GM19455 (cell line): ENCODE results near the gene RASGRP1.
"Not testable (repeated sequence)": the region's sequence is repeated elsewhere in the genome, so short reads cannot be mapped to it uniquely, and the experiment has no call there.

Experiments used
- ATAC-seq: cut with Tn5 transposase; IDR thresholded peaks from one replicate; pipeline ENCODE4 v1.9.1; 2021; ENCODE audit not compliant: unreplicated experiment

Gene RASGRP1

DNA sequence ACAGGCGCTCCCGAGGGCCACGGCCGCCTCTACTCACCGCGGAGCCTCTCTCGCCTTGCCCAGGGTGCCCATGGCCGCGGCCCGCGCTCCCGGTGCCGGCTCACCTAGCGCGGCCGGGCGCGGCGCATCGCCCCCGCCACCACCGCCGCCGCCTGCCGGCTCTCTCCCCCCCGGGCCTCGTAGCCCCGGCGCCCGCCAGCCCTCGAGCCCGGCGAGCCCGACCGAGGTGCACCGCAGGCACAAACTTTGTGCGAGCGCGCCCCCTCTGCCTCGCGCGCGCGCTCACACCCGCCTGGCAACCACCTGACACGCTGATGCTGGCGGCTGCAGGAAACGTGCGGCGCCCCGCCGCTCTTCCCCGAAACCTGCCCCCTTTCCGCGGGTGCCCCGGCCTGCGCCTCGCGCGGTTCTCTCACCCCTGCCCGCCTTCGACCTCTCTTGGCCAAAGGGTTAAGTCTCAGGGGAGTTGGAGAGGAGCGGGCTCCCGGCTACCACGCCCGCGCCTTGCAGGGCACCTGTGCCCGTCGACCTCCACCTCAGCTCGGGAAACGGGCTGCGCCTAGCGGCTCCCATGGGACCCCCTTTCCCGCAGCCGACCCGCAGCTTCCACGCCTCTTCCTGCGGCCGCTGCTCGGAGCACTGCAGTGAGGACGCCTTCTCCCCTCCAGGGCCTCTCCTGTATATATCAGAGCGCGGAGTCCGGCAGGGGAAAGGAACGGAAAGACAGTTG is at the start of gene RASGRP1:
Gene RASGRP1, minus strand, starts transcription at position 258 of the 730 bp plus-strand sequence. Its CDS starts 186 bp downstream, at position 72.
- peak; percentile 64 for ATAC-seq

DNA sequence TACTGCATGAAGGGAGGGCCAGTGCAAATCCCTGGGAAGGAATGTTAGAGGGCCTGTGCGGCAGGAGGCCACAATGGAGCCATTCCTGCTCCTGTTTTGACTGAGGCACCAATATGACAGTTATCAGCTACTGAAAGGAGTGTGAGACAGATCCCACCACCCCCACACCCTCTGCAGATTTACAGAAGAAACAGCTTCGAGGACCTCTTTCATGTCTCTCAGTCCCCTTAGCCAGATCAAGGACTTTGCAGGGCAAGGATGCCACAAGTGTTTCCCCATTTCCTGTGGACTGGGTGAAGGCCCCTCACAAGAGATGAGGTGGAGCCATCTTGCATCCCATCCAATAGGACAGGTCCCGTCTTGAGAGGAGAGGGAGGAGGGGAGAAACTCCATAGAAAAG is 48.5 kb upstream of the RASGRP1 start:
- ATAC-seq = no peak

- no peak for ATAC-seq
These were observed 47.7 kb upstream of the RASGRP1 start for GRCh38 chr15:38612159-38612863.

DNA sequence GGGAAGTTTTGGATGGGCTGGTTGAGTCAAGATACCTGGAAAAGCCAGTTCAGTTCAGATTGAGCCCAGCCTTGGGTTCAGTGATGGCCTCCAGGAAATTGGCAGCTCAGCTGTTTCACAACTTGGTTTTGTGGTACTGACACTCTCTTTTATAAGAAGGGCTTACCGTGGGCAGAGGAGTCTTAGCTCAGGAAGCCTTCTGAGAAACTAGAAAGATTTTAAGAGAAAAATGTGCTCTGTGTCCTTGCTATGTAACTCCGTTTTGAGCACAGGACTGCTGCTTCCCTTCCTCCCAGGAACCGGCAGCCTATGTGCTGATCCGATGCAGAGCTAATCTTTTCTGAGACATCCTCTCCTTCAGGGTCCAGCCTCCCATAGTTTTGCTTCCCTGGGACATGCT is 46.6 kb upstream of the RASGRP1 start:
- ATAC-seq = no peak

DNA sequence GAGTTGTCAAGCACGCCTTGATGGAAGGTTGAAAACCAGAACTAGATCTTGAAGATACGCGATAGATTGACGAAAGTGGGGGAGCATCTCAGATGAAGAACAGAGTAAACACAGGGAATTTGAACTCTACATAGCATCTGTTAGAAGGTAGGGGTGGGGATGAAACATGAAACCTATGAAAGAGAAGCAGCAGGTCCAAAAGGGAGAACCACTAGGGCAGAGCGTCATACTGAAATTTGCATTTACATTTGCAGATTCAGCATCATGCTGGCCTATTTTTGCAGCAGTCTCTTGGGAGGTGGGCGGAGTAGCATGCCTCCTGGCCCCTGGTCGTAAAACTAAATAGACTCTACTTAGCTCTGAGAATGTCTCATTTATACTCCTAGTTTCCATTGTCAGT is 46.1 kb upstream of the RASGRP1 start:
- no peak for ATAC-seq

GRCh38 chr15:38609097-38609738 is 44.6 kb upstream of the RASGRP1 start:
- no peak for ATAC-seq

DNA sequence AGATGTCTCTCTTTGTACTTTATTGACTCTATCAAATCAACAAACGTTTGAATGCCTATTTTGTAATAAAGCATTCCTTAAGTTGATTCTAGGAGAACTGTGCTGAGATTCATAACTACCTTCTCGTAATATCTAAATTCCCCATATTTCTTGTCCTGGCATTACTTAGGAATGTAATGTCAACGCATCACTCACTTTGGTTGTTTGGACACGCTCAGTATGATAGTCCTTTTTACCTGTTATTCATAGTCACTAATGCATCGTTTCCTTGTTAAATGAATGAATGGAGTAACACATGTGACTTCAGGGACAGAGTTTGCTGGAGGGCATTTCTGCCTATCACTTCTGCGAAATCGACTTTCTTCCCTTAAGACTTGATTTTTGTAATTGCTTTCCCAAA is 44.1 kb upstream of the RASGRP1 start:
- ATAC-seq = no peak

GRCh38 chr15:38605744-38606143 is 41.1 kb upstream of the RASGRP1 start:
- no peak for ATAC-seq

DNA sequence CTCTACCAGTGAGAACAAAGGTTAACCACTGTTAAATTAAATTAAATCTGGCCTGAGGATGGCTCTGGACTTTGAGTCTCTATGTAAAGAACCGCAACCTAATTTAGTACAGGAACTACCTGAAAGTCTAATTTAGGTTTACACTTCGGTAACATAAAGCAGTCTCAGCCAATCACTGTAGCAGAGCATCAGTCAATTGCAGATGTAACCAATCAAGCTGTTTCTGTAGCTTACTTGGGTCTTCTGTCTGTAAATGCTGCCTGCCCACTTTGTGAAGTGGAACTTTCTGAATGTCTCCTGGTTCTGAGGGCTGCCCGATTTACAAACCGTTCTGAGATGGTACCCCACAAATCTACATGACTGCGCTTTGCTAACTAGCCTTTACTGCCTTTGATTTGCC is 39.1 kb upstream of the RASGRP1 start:
- no peak for ATAC-seq

GRCh38 chr15:38602910-38603670 is 38.5 kb upstream of the RASGRP1 start:
- no peak for ATAC-seq

DNA sequence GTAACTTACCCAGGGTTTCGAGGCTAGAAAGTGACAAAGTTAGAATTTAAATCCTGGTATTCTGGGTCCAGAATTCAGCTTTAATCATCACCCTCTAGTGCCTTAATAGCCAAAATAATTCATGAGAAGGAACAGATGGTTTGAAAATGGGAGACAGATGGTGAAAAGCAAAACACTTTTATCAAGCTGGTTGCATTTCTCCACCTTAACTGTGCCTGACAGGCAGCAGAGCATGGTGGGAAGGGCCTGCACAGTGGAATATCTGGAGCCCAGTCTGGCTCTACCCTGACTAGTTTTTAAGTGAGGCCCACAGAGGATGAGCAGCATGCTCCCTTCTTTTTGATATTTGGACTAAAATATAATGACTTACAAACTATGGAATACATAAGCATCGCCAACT is 35.6 kb upstream of the RASGRP1 start:
- ATAC-seq = no peak

DNA sequence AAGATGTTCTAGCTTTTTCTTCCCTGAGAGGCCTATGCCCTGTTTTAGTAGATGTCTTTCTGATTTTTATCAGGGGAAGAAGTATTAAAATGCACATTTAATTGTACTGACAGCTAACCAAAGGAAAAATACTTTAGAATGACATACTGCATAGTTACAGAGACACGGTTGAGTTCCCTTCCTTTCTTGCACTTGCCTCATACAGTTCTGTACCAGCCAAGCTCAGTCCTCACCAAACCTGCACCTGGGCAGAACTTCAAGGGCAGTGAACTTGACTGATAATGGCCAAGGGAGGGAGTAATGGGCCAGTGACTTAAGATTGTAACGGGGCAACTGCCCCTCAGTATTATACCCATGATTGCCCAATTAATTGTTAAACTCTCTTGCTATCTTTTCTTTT is 34.1 kb upstream of the RASGRP1 start:
- no peak for ATAC-seq

DNA sequence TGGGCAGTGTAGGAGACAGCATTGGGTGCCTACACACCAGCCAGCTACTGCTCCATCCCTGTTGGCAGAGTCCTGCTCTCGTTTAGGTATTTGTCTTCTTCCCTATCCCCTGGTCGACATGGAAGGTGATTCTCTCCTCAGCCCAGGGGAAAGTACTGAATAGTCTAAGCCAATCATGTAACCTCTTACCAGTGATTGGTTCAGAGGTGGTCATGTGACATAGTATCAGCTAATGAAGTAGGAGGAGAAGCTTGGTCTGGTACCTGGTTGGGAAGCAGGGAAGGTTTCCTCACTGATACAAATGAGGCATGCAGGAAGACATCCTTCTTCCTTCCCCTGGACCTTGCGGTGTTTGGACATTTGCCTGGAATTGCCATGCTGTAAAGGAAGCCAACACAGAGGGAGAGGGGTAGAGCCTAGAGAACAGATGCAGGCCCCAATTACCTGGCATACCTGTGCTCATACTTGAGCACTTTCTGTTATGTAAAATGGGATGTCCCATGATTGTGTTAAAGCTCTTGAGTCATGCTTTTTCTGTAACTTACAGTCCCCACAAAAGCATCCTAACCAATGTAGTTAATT is 32.7 kb upstream of the RASGRP1 start:
- no peak for ATAC-seq

DNA sequence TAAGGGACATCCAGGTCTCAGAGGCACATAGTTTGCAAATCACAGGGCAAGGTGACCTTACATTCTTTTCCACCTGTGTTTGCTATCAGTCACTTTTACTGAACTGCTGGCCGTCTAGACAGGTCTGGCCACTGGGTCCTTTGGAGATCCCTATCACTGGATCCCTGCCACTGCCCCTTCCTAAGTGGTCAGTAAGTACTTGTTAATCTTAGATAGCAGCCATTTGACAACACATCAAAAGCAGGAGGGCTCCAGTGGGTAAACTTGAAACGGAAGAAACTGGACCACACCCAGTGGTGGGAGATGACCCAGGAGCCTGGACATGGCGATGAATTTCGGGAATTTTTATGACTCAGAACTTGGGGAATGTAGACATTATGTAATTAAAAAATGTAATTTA is 28.9 kb upstream of the RASGRP1 start:
- ATAC-seq = no peak

GRCh38 chr15:38589502-38589901 is 24.9 kb upstream of the RASGRP1 start:
- no peak for ATAC-seq

GRCh38 chr15:38588672-38589071 is 24.1 kb upstream of the RASGRP1 start:
- ATAC-seq = no peak

DNA sequence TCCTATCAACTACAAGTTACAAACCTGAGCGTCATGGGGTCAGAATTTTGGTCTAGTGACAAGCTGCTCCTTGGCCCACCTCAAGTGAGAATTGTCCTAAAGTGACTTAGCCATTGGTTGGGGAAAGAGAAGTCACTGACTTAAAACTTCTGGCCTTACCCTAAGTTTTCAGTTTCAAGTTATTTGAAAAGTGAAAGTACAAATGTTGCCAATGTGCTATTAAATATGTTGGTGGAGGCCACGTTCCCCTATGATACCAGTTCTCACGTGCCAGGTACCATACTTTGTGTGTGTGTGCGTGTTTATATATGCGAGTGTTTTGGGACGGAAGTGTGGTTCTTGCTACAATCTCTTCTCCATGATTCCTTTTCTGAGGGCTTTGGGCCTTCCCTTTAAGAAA is 22.6 kb upstream of the RASGRP1 start:
- no peak for ATAC-seq

DNA sequence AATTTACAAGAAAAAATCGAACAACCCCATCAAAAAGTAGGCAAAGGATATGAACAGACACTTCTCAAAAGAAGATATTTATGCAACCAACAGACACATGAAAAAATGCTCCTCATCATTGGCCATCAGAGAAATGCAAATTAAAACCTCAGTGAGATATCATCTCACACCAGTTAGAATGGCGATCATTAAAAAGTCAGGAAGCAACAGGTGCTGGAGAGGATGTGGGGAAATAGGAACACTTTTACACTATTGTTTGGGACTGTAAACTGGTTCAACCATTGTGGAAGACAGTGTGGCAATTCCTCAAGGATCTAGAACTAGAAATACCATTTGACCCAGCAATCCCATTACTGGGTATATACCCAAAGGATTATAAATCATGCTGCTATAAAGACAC is 21.4 kb upstream of the RASGRP1 start:
- not testable (repeated sequence) for ATAC-seq

- ATAC-seq = no peak
These were observed 14.0 kb upstream of the RASGRP1 start for GRCh38 chr15:38578626-38579025.

DNA sequence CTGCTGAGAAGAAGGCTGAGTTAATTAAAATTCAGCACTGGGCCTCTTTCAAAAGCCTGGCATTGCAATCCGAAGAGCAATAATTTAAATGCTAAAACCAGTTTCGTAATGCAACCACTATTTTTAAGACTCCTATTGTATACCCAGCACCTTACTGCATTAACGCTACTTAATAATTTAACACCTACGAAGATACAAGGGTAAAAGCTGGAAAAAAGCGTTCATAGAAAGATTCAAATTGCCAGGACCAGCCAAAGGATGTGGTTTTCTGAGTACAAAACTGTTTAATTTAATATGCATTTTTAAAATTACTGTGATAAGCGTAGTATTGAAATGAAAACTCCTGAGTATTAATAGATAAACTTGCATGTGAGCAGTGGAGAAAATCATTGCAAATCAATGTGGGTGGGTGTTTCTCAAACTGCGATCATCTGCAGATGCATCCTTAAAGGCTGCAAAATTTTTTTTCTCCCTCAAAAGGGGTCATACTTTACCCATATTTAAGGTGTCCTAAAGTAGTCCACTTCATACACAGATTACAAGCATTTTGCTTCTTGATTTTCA is 12.9 kb upstream of the RASGRP1 start:
- ATAC-seq = no peak

DNA sequence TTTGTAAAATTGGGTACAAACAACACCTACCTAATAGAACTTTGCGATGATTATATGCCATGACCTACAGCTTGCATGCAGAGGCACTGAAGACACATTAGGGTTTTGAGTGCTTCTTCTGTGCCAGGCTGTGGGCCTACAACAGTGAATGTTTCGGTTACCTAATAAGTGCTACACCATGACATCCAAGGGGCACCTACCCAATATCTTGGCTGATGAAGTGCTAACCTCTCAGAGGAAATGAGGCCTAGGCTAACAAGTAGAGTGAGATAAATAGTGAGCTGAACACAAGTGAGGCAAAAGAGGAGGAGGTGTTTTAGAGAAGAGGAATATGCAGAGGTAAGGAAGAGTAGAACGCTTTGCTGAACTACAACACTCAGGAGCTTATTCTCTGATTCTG is 12.2 kb upstream of the RASGRP1 start:
- no peak for ATAC-seq
